Omental fat pad (tissue), 4 donors: ENCODE measurements around the gene ZCWPW1. TPM values are rescaled to one million over a fixed set of nuclear protein-coding genes. Genes with fewer than 3 reads are reported as not detected.
"Not testable (repeated sequence)": the region's sequence is repeated elsewhere in the genome, so short reads cannot be mapped to it uniquely, and the experiment has no call there.

ENCODE experiments used
- ATAC-seq: fragments of 150-250 bp; one replicate; pipeline ENCODE4 v1.9.1; 2016; ENCODE audit warnings: mild to moderate bottlenecking, moderate library complexity; ENCODE audit not compliant: low FRiP score
- DNase-seq: peaks from one replicate; pipeline ENCODE4 v3.0.0-alpha.2; 2019; ENCODE audit warnings: low spot score
- CTCF ChIP-seq, 3 donors: fragments of 450-650 bp; IDR thresholded peaks; one replicate each; pipeline ENCODE4 v1.5.1; 2016 to 2017; ENCODE audit warnings: antibody characterized with exemption in 3 of 3, mild to moderate bottlenecking in 3 of 3, moderate library complexity in 2 of 3
- total RNA-seq, 4 donors: library from RNA; depleted of rRNA; stranded (reverse); fragments of >200 nt; gene quantifications; one replicate each; pipeline ENCODE4 v1.1.0, GENCODE V29; 2016

ZCWPW1 gene
- total RNA-seq, 4 donors from 2014 or later = 2.8 to 5.8 (median 3.6) TPM

DNA sequence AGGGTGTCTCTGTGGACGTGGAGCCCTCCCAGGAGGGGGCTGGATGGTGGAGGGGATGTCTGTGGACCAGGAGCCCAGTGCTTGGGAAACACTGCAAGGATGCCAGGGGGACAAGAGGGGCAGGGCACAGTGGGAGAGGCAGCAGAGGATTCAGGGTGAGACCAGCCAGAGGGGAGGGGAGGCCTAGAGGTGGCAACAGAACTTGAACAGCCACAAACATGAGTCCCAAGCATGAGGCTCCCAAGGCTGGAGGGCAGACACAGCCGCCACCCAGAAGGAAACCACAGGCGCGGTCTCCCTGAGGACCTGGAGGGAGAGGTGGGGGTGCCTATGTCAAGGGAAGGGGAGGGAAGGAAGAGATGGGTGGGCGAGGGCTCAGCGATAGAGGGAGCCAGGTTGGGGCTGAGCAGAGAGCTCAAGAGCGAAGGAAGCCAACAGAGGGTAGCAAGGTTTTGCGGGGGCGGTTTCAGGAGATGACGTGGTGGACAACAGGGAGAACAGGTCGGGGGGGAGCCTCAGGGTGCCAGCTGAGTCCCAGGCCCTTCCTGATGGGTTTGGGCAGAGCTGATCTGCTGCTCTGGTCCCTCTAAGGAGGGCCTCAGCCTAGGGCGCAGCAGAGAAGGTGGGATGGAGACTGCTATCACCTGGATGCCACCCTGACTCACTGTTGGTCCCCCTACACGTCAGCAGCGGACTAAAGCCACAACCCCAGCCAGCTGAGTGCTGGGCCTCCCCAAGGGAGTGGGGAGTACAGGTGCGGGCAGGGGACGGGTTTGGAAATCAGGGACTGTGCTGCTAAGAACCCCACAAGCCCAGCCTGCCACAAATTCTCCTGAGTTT is 61.9 kb downstream of the ZCWPW1 start:
- ATAC-seq = no peak
- no peak for TF ChIP-seq CTCF (IDR thresholded peaks at IDR 0.05)
- no peak for DNase-seq

DNA sequence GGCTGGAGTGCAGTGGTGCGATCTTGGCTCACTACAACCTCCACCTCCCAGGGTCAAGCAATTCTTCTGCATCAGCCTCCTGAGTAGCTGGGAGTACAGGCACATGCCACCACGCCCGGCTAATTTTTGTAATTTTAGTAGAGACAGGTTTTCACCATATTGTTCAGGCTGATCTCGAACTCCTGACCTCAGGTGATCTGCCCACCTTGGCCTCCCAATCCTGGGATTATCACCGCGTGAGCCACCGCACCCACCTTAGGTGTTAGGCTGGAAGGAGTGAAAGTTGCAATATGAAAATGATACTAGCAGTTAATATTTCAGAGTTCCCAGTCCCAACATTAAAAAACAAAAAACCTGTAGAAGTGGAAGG is 62.5 kb downstream of the ZCWPW1 start:
- DNase-seq, ATAC-seq: not testable (repeated sequence)

GRCh38 chr7:100364480-100364879 is 64.0 kb downstream of the ZCWPW1 start:
- ATAC-seq = no peak
- no peak for DNase-seq
- TF ChIP-seq CTCF (IDR thresholded peaks at IDR 0.05) = no peak

GRCh38 chr7:100363797-100364196 is 64.7 kb downstream of the ZCWPW1 start:
- not testable (repeated sequence) for DNase-seq, ATAC-seq

GRCh38 chr7:100363098-100363497 is 65.4 kb downstream of the ZCWPW1 start:
- DNase-seq = no peak
- ATAC-seq = no peak
- no peak for TF ChIP-seq CTCF (IDR thresholded peaks at IDR 0.05)

DNA sequence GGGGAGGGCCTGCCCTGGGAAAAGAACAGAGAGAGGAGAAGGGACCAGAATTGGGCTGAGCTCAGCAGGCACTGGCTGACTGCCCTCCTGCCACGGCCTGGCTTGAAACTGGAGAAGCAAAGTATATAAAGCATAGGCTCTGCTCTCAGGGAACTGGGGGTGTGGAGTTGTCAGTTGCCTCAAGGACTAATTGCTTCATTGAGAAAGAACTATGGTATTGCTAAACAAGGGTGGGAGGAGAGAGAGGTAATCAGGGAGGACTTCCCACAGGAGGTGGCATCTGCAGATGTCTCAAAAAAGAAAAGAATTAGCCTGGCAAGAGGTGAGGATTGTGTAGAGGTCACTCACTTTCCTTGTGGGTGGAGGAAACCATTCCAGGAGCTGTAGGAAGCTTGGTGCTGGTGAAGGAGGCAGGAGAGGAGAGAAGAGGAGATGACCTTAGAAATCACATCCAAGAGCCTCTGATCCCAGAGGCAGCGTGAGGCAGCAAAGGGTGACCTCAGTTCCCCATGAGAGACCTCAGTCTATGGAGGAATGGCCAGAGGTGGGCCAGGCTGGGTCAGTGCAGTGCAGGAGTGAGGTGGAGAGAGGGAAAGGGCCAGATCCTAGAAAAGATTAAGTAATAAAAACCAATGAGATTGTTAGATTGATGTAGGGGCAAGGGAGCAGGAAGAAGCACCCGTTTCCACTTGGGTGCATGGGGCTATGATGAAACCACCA is 68.2 kb downstream of the ZCWPW1 start:
- TF ChIP-seq CTCF (IDR thresholded peaks at IDR 0.05) = no peak
- DNase-seq = no peak
- no peak for ATAC-seq

- no peak for TF ChIP-seq CTCF (IDR thresholded peaks at IDR 0.05)
- no peak for DNase-seq
- no peak for ATAC-seq
Observed at GRCh38 chr7:100358857-100359212, 69.7 kb downstream of the ZCWPW1 start.
